Caco-2 (cell line): ENCODE measurements around the gene PTPN23. TPM values are rescaled to one million over a fixed set of nuclear protein-coding genes. Genes with fewer than 3 reads are reported as not detected.

Experiments used
- BruUV-seq: library from RNA; stranded (reverse); fragments of 400-500 nt; replicated peaks from 2 replicates; lab custom pipeline; 2021; lab: Mats Ljungman, UMichigan
- CTCF ChIA-PET: fragments of 300-600 bp; sonication (Branson Sonifier 250); formaldehyde crosslinking; loops from one replicate; lab custom pipeline; 2022; ENCODE audit warnings: antibody characterized with exemption; lab: Charles Lee
- POLR2A ChIA-PET: fragments of 300-600 bp; sonication (Branson Sonifier 250); formaldehyde crosslinking; loops from one replicate; lab custom pipeline; 2022; ENCODE audit warnings: antibody characterized with exemption; lab: Charles Lee
- DNase-seq, 2 experiments: peaks; one replicate each; pipeline versions ENCODE4 v3.0.0 to v3.0.0-alpha.2; 2020 to 2022
- H3K27me3 ChIP-seq: replicated peaks from 2 replicates; pipeline ENCODE4 v1.6.0; 2011; ENCODE audit warnings: low read length; ENCODE audit not compliant: control insufficient read depth, insufficient read depth
- H3K36me3 ChIP-seq: 2 replicates; pipeline ENCODE4 v1.5.1; 2011; ENCODE audit warnings: low read length; ENCODE audit not compliant: control insufficient read depth, insufficient read depth
- H3K4me1 ChIP-seq: fragments of 250-450 bp; sonication (Bioruptor Pico); 2 replicates; pipeline ENCODE4 v1.5.1; 2020; ENCODE audit warnings: mild to moderate bottlenecking
- H3K4me3 ChIP-seq: 2 replicates; pipeline ENCODE4 v1.5.1; 2011; ENCODE audit warnings: low read depth, mild to moderate bottlenecking, control low read depth, low read length
- H3K9me3 ChIP-seq: fragments of 250-450 bp; sonication (Bioruptor Pico); 2 replicates; pipeline ENCODE4 v1.5.1; 2020; ENCODE audit warnings: mild to moderate bottlenecking, moderate library complexity
- H3K27ac Mint-ChIP-seq: one replicate; pipeline ENCODE4 v1.8.0; 2022; ENCODE audit warnings: mixed read lengths; ENCODE audit not compliant: unreplicated experiment
- H3K27me3 Mint-ChIP-seq: one replicate; pipeline ENCODE4 v1.8.0; 2022; ENCODE audit warnings: mixed read lengths; ENCODE audit not compliant: insufficient read depth, unreplicated experiment
- H3K36me3 Mint-ChIP-seq: one replicate; pipeline ENCODE4 v1.8.0; 2022; ENCODE audit warnings: mild to moderate bottlenecking, mixed read lengths; ENCODE audit not compliant: insufficient read depth, unreplicated experiment
- H3K4me1 Mint-ChIP-seq: one replicate; pipeline ENCODE4 v1.8.0; 2022; ENCODE audit warnings: low read depth, mixed read lengths; ENCODE audit not compliant: unreplicated experiment
- H3K4me3 Mint-ChIP-seq: one replicate; pipeline ENCODE4 v1.8.0; 2022; ENCODE audit warnings: mild to moderate bottlenecking, moderate library complexity, mixed read lengths; ENCODE audit not compliant: unreplicated experiment
- H3K9me3 Mint-ChIP-seq: one replicate; pipeline ENCODE4 v1.8.0; 2022; ENCODE audit warnings: mixed read lengths; ENCODE audit not compliant: unreplicated experiment
- intact Hi-C: fragments of 100-400 bp; cut with micrococcal nuclease; formaldehyde crosslinking; loops from one replicate; pipeline ENCODE4 v1.10.0; 2022; ENCODE audit not compliant: unreplicated experiment
- total RNA-seq: library from RNA; stranded (reverse); gene quantifications from 2 replicates; pipeline ENCODE4 v1.2.3, GENCODE V29; 2022
- TF ChIP-seq, protein P1 (sequence below), 2 experiments: fragments of 200-600 bp in 1 of 2; IDR thresholded peaks; 1 replicate in 1 of 2; 2 replicates in 1 of 2; pipeline versions ENCODE4 v1.5.1 to v1.8.0; 2011 to 2022; ENCODE audit warnings: antibody characterized with exemption in 1 of 2, control low read depth in 1 of 2, inconsistent platforms in 1 of 2, low read depth in 1 of 2, low read length in 1 of 2, mild to moderate bottlenecking in 1 of 2, moderate library complexity in 1 of 2; ENCODE audit not compliant: insufficient read depth in 1 of 2, severe bottlenecking in 1 of 2, unreplicated experiment in 1 of 2

Gene PTPN23
- total RNA-seq, 1 experiment from 2014 or later, result 49.6 TPM

- no peaks in the 10 kb centered on the region for H3K27me3 ChIP-seq
- CTCF ChIA-PET, result interaction anchor here (0.6 to 1.3 kb wide), 2 partner anchors 11 to 69 kb away, joined by 3 to 5 read pairs; no protein-coding TSS in a partner anchor
- no peaks in the 10 kb centered on the region for H3K9me3 ChIP-seq
- H3K27me3 Mint-ChIP-seq, result no peaks in the 10 kb centered on the region
- H3K4me3 ChIP-seq, result no peak overlapping the region
- no peak for DNase-seq
- intact Hi-C loops, result no loop called here
- H3K9me3 Mint-ChIP-seq, result no peaks in the 10 kb centered on the region
- H3K4me1 Mint-ChIP-seq, result no peaks in the 10 kb centered on the region
- no peak overlapping the region for H3K4me3 Mint-ChIP-seq
- H3K27ac Mint-ChIP-seq, result peak overlapping the region; percentile 53
- peaks cover 48% of the 10 kb centered on the region for H3K36me3 Mint-ChIP-seq
- H3K4me1 ChIP-seq, result peaks cover 6% of the 10 kb centered on the region; the same call in 1 of the 2 replicates
- BruUV-seq, result no TSS peak
- POLR2A ChIA-PET, result no interaction called here
- TF ChIP-seq, protein P1, sequence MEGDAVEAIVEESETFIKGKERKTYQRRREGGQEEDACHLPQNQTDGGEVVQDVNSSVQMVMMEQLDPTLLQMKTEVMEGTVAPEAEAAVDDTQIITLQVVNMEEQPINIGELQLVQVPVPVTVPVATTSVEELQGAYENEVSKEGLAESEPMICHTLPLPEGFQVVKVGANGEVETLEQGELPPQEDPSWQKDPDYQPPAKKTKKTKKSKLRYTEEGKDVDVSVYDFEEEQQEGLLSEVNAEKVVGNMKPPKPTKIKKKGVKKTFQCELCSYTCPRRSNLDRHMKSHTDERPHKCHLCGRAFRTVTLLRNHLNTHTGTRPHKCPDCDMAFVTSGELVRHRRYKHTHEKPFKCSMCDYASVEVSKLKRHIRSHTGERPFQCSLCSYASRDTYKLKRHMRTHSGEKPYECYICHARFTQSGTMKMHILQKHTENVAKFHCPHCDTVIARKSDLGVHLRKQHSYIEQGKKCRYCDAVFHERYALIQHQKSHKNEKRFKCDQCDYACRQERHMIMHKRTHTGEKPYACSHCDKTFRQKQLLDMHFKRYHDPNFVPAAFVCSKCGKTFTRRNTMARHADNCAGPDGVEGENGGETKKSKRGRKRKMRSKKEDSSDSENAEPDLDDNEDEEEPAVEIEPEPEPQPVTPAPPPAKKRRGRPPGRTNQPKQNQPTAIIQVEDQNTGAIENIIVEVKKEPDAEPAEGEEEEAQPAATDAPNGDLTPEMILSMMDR (IDR thresholded peaks at IDR 0.05; ENCODE audit: insufficient read depth in 1 of 2, low read depth in 1 of 2, low read length in 1 of 2, severe bottlenecking in 1 of 2, unreplicated experiment in 1 of 2), result no peak
- H3K36me3 ChIP-seq, result peaks cover 2% of the 10 kb centered on the region
Observed at GRCh38 chr3:47405820-47406761, 25.3 kb downstream of the PTPN23 start.

GRCh38 chr3:47406762-47407149 lies 25.9 kb downstream of the PTPN23 start:
- ChIA-PET POLR2A (no interaction called here), CTCF (interaction anchor here (0.6 to 1.3 kb wide), 2 partner anchors 12 to 68 kb away, joined by 3 to 5 read pairs; no protein-coding TSS in a partner anchor)
- no peak for DNase-seq
- no peaks in the 10 kb centered on the region for H3K27me3 Mint-ChIP-seq
- TF ChIP-seq, protein P1 (IDR thresholded peaks at IDR 0.05; ENCODE audit: insufficient read depth in 1 of 2, low read depth in 1 of 2, low read length in 1 of 2, severe bottlenecking in 1 of 2, unreplicated experiment in 1 of 2), result peak in 1 of 2 experiments; percentile 8
- BruUV-seq, result no TSS peak
- intact Hi-C loops, result no loop called here
- H3K27ac Mint-ChIP-seq, result peak overlapping the region; percentile 53
- peaks cover 2% of the 10 kb centered on the region for H3K36me3 ChIP-seq
- no peak overlapping the region for H3K4me3 ChIP-seq
- H3K9me3 Mint-ChIP-seq, result no peaks in the 10 kb centered on the region
- H3K4me1 Mint-ChIP-seq, result no peaks in the 10 kb centered on the region
- H3K4me3 Mint-ChIP-seq, result no peak overlapping the region
- no peaks in the 10 kb centered on the region for H3K27me3 ChIP-seq
- H3K36me3 Mint-ChIP-seq, result peaks cover 51% of the 10 kb centered on the region
- no peaks in the 10 kb centered on the region for H3K9me3 ChIP-seq
- H3K4me1 ChIP-seq, result peaks cover 6% of the 10 kb centered on the region; the same call in 1 of the 2 replicates

DNA sequence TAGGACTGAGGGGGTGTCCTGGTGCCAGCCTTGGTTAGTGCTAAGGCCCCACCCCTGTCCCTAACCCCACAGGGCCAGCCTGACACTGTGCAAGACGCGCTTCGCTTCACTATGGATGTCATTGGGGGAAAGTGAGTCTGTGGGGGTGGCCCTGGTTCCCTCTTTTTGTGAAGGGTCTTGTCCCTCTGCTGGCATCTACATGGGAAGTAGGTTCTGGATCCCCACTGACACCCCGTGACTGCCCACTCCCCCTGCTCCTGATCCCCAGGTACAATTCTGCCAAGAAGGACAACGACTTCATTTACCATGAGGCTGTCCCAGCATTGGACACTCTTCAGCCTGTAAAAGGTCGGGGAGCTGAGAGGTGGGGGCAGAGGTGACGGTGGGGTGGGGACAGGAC lies 26.4 kb downstream of the PTPN23 start:
- no peak overlapping the region for H3K4me3 ChIP-seq
- intact Hi-C loops, result no loop called here
- BruUV-seq, result no TSS peak
- H3K9me3 ChIP-seq, result no peaks in the 10 kb centered on the region
- ChIA-PET CTCF (interaction anchor here (0.7 to 1.3 kb wide), 2 partner anchors 13 to 66 kb away, joined by 3 to 5 read pairs; no protein-coding TSS in a partner anchor), POLR2A (no interaction called here)
- H3K4me1 ChIP-seq, result peaks cover 6% of the 10 kb centered on the region; the same call in 1 of the 2 replicates
- no peaks in the 10 kb centered on the region for H3K9me3 Mint-ChIP-seq
- no peaks in the 10 kb centered on the region for H3K27me3 Mint-ChIP-seq
- peaks cover 2% of the 10 kb centered on the region for H3K36me3 ChIP-seq
- DNase-seq, result no peak
- no peak overlapping the region for H3K27ac Mint-ChIP-seq
- no peaks in the 10 kb centered on the region for H3K4me1 Mint-ChIP-seq
- H3K27me3 ChIP-seq, result no peaks in the 10 kb centered on the region
- H3K36me3 Mint-ChIP-seq, result peaks cover 56% of the 10 kb centered on the region
- TF ChIP-seq, protein P1 (IDR thresholded peaks at IDR 0.05; ENCODE audit: insufficient read depth in 1 of 2, low read depth in 1 of 2, low read length in 1 of 2, severe bottlenecking in 1 of 2, unreplicated experiment in 1 of 2), result no peak
- H3K4me3 Mint-ChIP-seq, result no peak overlapping the region
